HG03520 (cell line): ENCODE measurements around the gene ADGRF1.
"Not testable (repeated sequence)": the region's sequence is repeated elsewhere in the genome, so short reads cannot be mapped to it uniquely, and the experiment has no call there.

Source experiments
- ATAC-seq: cut with Tn5 transposase; IDR thresholded peaks from one replicate; pipeline ENCODE4 v1.9.1; 2021; ENCODE audit warnings: mild to moderate bottlenecking, moderate library complexity; ENCODE audit not compliant: unreplicated experiment

Gene ADGRF1

DNA sequence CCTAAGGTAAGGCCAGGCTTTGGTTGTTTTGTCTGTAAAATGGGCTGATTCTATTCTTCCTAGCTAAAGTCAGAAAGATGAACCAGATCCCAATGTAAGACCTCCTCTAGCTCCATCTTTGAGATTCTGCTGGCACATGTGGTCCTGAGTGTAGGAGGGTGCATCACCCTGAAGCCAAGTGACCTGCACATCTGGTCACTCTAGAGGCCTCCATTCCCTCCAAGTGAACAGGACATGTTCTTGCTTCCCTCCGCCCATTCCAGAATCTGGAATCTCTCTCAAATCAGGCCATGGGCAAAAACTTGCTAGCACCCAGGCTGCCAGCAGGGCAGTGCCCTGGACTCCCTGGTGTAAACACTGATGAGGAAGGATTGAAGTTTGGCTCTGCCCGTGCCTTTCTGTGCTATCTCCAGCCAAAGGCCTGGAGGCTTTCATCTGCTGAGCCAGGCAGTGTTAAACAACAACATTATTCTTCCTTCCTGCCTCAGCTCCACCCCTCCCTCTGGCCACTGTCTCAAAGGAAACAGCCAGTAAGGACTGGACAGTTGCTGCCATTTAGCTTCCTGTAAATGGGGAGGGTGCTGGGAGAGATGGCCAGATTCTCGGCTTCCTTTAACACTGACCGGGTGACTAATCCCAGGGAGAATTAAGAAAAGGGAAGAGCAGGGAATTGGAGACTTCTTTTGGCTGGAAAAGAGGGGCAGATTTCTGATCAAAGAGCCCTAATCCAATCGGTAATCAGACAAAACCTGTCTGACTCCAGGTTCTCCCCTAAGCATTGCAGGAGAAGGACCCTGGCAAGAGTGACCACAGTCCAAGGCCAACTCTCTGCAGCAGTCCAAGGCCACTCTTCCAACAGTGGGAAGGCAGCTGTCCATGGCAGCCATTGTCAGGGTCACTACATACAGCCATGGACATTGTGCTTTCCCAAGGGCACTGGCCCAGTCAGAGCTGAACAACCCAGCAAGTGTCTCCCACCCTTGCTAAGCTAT is 19.5 kb upstream of the ADGRF1 start:
- ATAC-seq, result no peak

DNA sequence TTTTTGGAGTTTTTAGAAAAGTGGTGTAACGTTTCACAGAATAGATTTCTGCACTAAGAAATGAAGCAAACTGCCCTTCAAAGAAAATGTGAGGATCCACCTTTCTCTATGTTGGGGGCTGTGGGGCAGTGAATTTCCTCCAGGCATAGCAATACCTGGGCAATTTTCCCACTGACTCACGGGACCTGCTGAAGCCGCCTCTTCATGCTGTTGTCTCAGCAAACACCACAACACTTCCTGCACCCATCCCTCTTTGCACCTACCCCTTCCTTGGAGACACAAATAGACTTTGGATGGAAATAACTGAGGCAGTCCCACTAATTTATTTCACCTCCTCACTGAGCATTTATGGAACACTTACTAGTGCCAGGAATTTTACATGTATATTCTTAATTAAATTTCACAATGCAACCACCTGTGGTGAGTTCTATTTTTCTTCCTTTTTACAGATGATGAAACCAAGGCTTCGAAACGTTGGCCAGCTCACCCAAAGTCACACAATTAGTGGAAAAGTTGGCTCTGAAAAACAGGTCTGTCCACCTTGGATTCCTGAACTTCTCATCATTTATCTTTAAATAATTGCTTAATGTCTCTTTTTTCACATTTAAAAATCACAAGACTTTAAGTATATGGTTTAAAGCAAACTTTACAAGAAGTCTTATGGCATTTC is 17.2 kb upstream of the ADGRF1 start:
- no peak for ATAC-seq

DNA sequence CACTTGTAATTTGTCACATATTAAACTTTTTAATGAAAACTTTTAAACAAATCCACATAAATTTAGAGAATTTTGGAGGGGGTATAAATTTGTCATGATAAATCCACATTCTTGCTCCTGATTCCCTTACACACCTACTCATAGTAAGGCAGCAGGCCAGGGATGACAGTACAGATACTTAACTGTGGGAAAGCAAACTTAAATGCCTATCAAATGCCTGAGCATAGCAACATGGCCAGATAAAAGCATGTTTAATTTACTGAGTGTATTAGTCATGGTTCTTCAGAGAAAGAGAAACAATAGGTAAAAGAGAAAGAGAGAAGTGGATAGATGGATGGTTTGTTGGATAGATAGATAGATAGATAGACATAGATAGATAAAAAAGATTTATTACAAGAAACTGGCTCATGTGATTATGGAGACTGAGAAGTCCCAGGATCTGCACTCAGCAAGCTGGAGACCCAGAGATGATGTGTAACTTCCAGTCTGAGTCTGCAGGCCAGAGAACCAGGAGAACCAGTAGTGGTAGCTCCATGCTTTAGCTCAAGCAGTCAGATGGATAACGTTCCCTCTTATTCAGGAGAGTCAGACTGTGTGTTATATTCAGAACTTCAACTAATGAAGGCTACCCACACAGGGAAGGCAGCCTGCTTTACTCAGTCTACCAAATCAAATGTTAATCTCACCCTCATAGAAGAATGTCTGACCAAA is 15.9 kb upstream of the ADGRF1 start:
- ATAC-seq, result no peak

GRCh38 chr6:47056832-47057231 is 14.7 kb upstream of the ADGRF1 start:
- ATAC-seq, result no peak

- ATAC-seq, result not testable (repeated sequence)
Measured at GRCh38 chr6:47054302-47054701, 12.2 kb upstream of the ADGRF1 start.

- no peak for ATAC-seq
Measured at GRCh38 chr6:47048638-47049037, 6.5 kb upstream of the ADGRF1 start.

- ATAC-seq, result peak; percentile 77
Measured at GRCh38 chr6:47047479-47048407, 5.6 kb upstream of the ADGRF1 start.

DNA sequence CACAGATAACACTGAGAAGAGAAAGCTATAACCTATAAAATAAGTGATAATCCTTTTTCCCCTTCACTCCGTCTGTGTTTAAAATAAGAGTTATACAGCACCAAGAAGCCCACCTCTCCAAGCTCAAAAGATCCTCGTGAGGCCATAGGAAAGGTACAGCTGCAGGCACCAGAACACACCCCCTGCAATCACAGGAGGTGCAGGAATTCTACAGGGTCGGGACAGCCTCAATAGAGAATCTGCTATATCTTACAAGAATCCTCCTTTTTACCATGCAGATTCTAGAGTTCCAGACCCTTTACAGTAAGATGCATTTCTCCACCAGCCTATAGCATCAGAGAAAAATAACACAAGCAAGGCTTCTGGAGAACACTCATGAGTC is 5.0 kb upstream of the ADGRF1 start:
- ATAC-seq, result no peak

GRCh38 chr6:47044397-47044796 is 2.3 kb upstream of the ADGRF1 start:
- ATAC-seq, result no peak

DNA sequence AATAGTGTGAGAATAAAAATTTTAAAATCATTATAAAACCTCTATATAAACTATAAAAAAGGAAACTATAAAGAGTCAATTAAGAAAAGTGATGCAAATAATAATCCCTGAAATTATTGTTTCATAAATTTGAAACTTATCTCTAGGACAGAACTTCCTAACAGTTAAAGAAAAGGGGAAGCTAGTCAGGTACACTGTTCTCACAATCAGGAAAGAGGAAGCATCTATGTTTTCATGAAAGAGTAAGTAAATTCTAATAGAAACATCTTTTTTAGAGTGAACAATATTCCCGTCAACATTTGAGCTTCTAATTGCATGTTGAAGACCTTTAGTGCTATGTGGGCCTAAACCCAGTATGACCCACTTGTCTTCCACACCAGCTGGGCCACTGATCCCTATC is 1.2 kb upstream of the ADGRF1 start:
- ATAC-seq, result no peak

- ATAC-seq, result no peak
Measured at GRCh38 chr6:47041741-47042140, 391 bp downstream of the ADGRF1 start.

DNA sequence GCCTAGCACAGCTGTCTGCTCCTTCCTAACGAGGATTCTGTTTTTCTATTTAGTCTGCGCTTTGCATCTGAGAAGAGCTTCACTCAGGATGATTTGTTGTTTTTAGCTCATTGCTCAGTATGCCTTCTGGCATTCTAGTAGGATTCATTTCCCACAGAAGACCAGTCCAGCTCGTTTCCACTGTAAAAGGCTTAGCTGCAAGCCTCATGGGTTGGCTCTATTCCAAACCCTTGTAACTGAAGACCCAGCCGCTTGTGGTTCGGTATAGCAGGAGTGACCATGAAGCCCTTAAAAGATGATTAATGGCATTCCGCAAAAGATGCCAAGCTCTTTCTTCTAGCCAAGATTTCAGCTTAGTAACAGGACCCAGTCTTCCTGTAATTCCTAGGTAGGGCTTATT is 7.2 kb downstream of the ADGRF1 start:
- ATAC-seq, result no peak

GRCh38 chr6:47034421-47034820 is 7.7 kb downstream of the ADGRF1 start:
- no peak for ATAC-seq

DNA sequence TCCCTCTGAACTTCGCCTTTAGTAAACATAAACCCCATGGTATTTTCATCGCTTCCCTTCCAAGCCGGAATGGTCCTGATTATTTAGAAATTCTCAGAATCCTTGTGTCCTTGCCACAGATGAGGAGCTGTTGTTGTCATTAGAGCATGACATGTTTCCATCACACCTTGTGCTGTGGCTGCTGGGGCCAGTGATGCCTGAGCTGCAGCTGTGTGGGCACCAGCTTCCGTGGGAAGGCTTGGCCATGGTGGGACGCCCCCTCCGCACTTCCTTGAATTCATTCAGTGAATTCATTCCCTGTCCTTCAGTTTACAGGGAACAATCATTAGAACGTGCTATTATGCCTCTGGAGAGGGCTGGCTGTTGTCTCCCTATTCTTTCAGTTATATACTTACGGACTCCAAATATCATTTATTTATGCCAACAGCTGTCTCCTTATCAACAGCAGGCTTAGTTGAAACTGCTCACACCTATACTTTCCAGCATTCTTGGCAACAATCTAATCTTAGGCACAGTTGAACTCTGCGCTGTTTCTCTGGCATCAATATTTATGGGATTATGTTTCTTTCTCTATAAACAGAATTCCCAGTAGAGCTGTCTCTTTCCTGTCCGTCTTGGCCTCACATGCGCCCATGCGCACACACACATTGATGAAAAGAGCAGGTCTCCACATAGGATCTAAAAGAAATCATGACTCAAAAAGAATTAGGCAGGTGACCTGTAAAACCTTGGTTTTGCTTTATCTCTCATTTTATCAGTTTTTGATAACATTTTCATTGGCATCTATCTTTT is 9.0 kb downstream of the ADGRF1 start:
- no peak for ATAC-seq

DNA sequence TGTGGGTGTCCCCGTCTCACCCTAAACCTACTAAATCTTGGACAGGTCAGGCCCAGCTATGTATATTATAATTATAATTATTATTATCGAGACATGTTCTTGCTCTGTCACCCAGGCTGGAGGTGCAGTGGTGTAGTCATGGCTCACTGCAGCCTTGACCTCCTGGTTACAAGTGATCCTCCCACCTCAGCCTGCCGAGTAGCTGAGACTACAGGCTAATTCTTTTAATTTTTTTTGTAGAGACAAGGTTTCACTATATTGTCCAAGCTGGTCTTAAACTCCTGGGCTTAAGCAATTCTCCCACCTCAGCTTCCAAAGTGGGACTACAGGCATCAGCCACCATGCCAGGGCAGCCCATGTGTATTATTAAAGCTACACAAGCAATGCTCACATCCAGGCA is 10.5 kb downstream of the ADGRF1 start:
- ATAC-seq, result no peak

GRCh38 chr6:47029865-47030561 is 12.1 kb downstream of the ADGRF1 start:
- no peak for ATAC-seq

GRCh38 chr6:47028835-47029360 is 13.2 kb downstream of the ADGRF1 start:
- ATAC-seq, result no peak

GRCh38 chr6:47027315-47027714 is 14.8 kb downstream of the ADGRF1 start:
- ATAC-seq, result no peak

DNA sequence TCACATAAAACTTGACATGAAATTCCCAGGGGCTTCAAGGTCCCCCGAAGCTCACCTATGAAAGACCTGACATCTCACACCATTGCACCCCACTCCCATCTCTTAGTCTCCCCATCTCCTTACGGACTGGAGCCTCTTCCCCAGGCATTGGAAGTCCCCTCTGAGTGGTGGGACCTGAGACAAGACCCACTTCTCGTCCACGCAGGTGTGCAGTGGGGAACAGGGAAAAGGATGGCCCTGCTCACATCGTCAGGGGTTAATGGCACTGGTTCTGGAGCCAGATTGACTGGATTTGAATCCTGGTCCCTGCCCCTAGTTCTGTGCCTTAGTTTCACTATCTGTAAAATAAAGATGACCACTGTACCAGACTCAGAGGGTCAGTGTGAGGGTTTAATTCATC is 15.5 kb downstream of the ADGRF1 start:
- no peak for ATAC-seq
